HG03045 (cell line): Measurements from ENCODE around the gene BCHE.

Experiments
- ATAC-seq: cut with Tn5 transposase; IDR thresholded peaks from one replicate; pipeline ENCODE4 v1.9.1; 2021; ENCODE audit warnings: mild to moderate bottlenecking, moderate library complexity; ENCODE audit not compliant: unreplicated experiment

BCHE gene

GRCh38 chr3:165837058-165837525 is at the start of gene BCHE:
TSS of gene BCHE (minus strand) at chr3:165837423. CDS start at chr3:165831033, 6,390 bp downstream.
- ATAC-seq = no peak

GRCh38 chr3:165885558-165886270 is 48.5 kb upstream of the BCHE start:
- ATAC-seq = no peak

GRCh38 chr3:165884518-165884917 is 47.3 kb upstream of the BCHE start:
- ATAC-seq = no peak

- no peak for ATAC-seq
Measured at GRCh38 chr3:165883863-165884478, 46.7 kb upstream of the BCHE start.

GRCh38 chr3:165883117-165883516 is 45.9 kb upstream of the BCHE start:
- ATAC-seq = no peak

GRCh38 chr3:165875644-165876043 is 38.4 kb upstream of the BCHE start:
- ATAC-seq = no peak

GRCh38 chr3:165874663-165875489 is 37.7 kb upstream of the BCHE start:
- ATAC-seq = no peak

- ATAC-seq = no peak
Measured at GRCh38 chr3:165868088-165868487, 30.9 kb upstream of the BCHE start.

GRCh38 chr3:165859061-165859460 is 21.8 kb upstream of the BCHE start:
- ATAC-seq = no peak

- ATAC-seq = no peak
Measured at GRCh38 chr3:165855581-165855980, 18.4 kb upstream of the BCHE start.

- no peak for ATAC-seq
Measured at GRCh38 chr3:165854696-165855095, 17.5 kb upstream of the BCHE start.

- no peak for ATAC-seq
Measured at GRCh38 chr3:165852711-165853110, 15.5 kb upstream of the BCHE start.

GRCh38 chr3:165852191-165852590 is 15.0 kb upstream of the BCHE start:
- no peak for ATAC-seq

- no peak for ATAC-seq
Measured at GRCh38 chr3:165846056-165846455, 8.8 kb upstream of the BCHE start.

GRCh38 chr3:165839296-165840076 is 2.3 kb upstream of the BCHE start:
- ATAC-seq = no peak

GRCh38 chr3:165837801-165838200 is 578 bp upstream of the BCHE start:
- ATAC-seq = no peak

- ATAC-seq = no peak
Measured at GRCh38 chr3:165835431-165835830, 1.8 kb downstream of the BCHE start.

- no peak for ATAC-seq
Measured at GRCh38 chr3:165830746-165831145, 6.5 kb downstream of the BCHE start.

- ATAC-seq = no peak
Measured at GRCh38 chr3:165827883-165828282, 9.3 kb downstream of the BCHE start.

GRCh38 chr3:165827233-165827632 is 10.0 kb downstream of the BCHE start:
- ATAC-seq = no peak

GRCh38 chr3:165820671-165821123 is 16.5 kb downstream of the BCHE start:
- no peak for ATAC-seq
